Duodenal mucosa (tissue), 2 donors: ENCODE results near the gene MPPED1.

Source experiments
- H3K27ac ChIP-seq: one replicate; pipeline ENCODE4 v1.7.0; 2013; ENCODE audit warnings: low read depth, low read length
- H3K27me3 ChIP-seq, 2 donors: one replicate each; pipeline ENCODE4 v1.7.0; 2013; ENCODE audit warnings: low read length in 2 of 2, control low read depth in 1 of 2; ENCODE audit not compliant: insufficient read depth in 2 of 2, control insufficient read depth in 1 of 2
- H3K36me3 ChIP-seq, 2 donors: one replicate each; pipeline ENCODE4 v1.7.0; 2013; ENCODE audit warnings: low read length in 2 of 2, control low read depth in 1 of 2; ENCODE audit not compliant: insufficient read depth in 2 of 2, control insufficient read depth in 1 of 2
- H3K4me1 ChIP-seq, 2 donors: one replicate each; pipeline ENCODE4 v1.7.0; 2013; ENCODE audit warnings: low read length in 2 of 2, control low read depth in 1 of 2; ENCODE audit not compliant: insufficient read depth in 2 of 2, control insufficient read depth in 1 of 2
- H3K4me3 ChIP-seq, 2 donors: one replicate each; pipeline ENCODE4 v1.7.0; 2013; ENCODE audit warnings: low read length in 2 of 2, low read depth in 1 of 2
- H3K9ac ChIP-seq, 2 donors: one replicate each; pipeline ENCODE4 v1.7.0; 2013; ENCODE audit warnings: low read length in 2 of 2, low read depth in 1 of 2
- H3K9me3 ChIP-seq, 2 donors: one replicate each; pipeline ENCODE4 v1.7.0; 2013; ENCODE audit warnings: low read length in 2 of 2, control low read depth in 1 of 2; ENCODE audit not compliant: control insufficient read depth in 1 of 2

MPPED1 gene

GRCh38 chr22:43411869-43412807 is at the start of gene MPPED1:
Gene MPPED1 (plus strand): TSS chr22:43412014. CDS start chr22:43424986, 12,972 bp downstream.
- H3K9me3 ChIP-seq = no peaks in the 10 kb centered on the region
- H3K36me3 ChIP-seq = no peaks in the 10 kb centered on the region
- no peak within 1 kb of the TSS for H3K4me3 ChIP-seq
- no peak within 1 kb of the TSS for H3K27ac ChIP-seq
- H3K4me1 ChIP-seq = no peaks in the 10 kb centered on the region
- peaks cover 46 to 47% of the 10 kb centered on the region in 2 donors for H3K27me3 ChIP-seq
- no peak within 1 kb of the TSS for H3K9ac ChIP-seq

- no peak overlapping the region for H3K9ac ChIP-seq
Observed at GRCh38 chr22:43363315-43364168, 48.3 kb upstream of the MPPED1 start.

GRCh38 chr22:43364169-43364435 is 47.7 kb upstream of the MPPED1 start:
- H3K9ac ChIP-seq = no peak overlapping the region
- H3K4me1 ChIP-seq = no peaks in the 10 kb centered on the region
- H3K27me3 ChIP-seq = no peaks in the 10 kb centered on the region
- no peaks in the 10 kb centered on the region for H3K9me3 ChIP-seq
- no peaks in the 10 kb centered on the region for H3K36me3 ChIP-seq
- no peak overlapping the region for H3K4me3 ChIP-seq
- no peak overlapping the region for H3K27ac ChIP-seq

More at GRCh38 chr22:43363315-43364168, 48.3 kb upstream of the MPPED1 start:
- Histone ChIP-seq H3K36me3 (no peaks in the 10 kb centered on the region), H3K27me3 (no peaks in the 10 kb centered on the region), H3K9me3 (no peaks in the 10 kb centered on the region), H3K4me1 (no peaks in the 10 kb centered on the region), H3K4me3 (no peak overlapping the region), H3K27ac (no peak overlapping the region)

- Histone ChIP-seq H3K27me3 (peaks cover 0 to 4% of the 10 kb centered on the region in 2 donors), H3K4me3 (no peak overlapping the region), H3K4me1 (no peaks in the 10 kb centered on the region), H3K9ac (no peak overlapping the region), H3K9me3 (no peaks in the 10 kb centered on the region), H3K36me3 (no peaks in the 10 kb centered on the region), H3K27ac (no peak overlapping the region)
Observed at GRCh38 chr22:43365715-43366440, 45.9 kb upstream of the MPPED1 start.

- H3K27ac ChIP-seq = no peak overlapping the region
- no peaks in the 10 kb centered on the region for H3K36me3 ChIP-seq
- peaks cover 0 to 4% of the 10 kb centered on the region in 2 donors for H3K27me3 ChIP-seq
- no peak overlapping the region for H3K4me3 ChIP-seq
- H3K4me1 ChIP-seq = no peaks in the 10 kb centered on the region
- no peak overlapping the region for H3K9ac ChIP-seq
- H3K9me3 ChIP-seq = peaks cover 0 to 4% of the 10 kb centered on the region in 2 donors
Observed at GRCh38 chr22:43370036-43370435, 41.8 kb upstream of the MPPED1 start.

GRCh38 chr22:43375951-43376455 is 35.8 kb upstream of the MPPED1 start:
- Histone ChIP-seq H3K4me1 (peaks cover 7 to 18% of the 10 kb centered on the region in 2 donors), H3K27me3 (no peaks in the 10 kb centered on the region), H3K9ac (no peak overlapping the region), H3K27ac (no peak overlapping the region), H3K36me3 (no peaks in the 10 kb centered on the region), H3K9me3 (peaks cover 0 to 4% of the 10 kb centered on the region in 2 donors), H3K4me3 (no peak overlapping the region)

DNA sequence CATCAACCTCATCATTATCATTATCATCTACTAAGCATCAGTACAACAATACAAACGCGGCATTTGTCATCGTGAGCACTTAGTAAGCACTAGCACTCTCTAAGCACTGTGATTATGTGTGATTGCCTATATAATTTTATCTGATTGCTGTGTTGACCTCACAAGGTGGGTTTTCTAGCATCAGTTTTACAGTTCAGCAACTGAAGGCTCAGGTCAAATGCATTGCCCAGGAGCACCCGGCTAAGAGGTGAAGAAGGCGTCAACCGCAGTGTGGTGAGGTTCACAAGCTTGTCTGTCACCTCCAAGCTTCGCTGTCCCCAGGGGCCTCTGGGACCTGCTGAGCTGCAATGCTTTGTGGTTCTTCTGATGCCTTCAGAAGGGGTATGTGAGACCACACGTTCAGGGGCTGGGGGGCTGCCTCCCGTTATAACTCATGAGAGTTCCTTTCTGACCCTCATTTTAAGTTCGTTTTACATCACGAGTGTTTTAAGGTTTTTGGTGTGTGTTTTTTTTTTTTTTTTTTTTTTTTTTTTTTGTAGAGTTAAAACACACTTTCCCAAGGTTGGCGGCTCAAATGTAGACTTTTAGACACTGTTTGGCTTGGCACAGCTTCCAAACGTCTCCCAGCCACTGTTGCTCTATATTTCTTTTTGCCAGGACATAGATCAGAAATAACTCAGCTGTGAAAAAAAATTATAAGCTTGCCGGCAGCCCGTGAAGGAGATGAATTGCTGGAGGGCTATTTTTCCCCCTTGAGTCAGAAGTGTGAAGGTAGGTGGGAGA is 34.9 kb upstream of the MPPED1 start:
- no peaks in the 10 kb centered on the region for H3K36me3 ChIP-seq
- H3K9me3 ChIP-seq = peaks cover 0 to 4% of the 10 kb centered on the region in 2 donors
- no peaks in the 10 kb centered on the region for H3K27me3 ChIP-seq
- H3K27ac ChIP-seq = no peak overlapping the region
- no peak overlapping the region for H3K4me3 ChIP-seq
- peaks cover 11 to 24% of the 10 kb centered on the region in 2 donors for H3K4me1 ChIP-seq
- H3K9ac ChIP-seq = no peak overlapping the region

GRCh38 chr22:43377548-43377895 is 34.3 kb upstream of the MPPED1 start:
- no peaks in the 10 kb centered on the region for H3K27me3 ChIP-seq
- H3K36me3 ChIP-seq = no peaks in the 10 kb centered on the region
- H3K27ac ChIP-seq = no peak overlapping the region
- H3K4me1 ChIP-seq = peaks cover 11 to 24% of the 10 kb centered on the region in 2 donors
- H3K4me3 ChIP-seq = no peak overlapping the region
- peaks cover 0 to 4% of the 10 kb centered on the region in 2 donors for H3K9me3 ChIP-seq
- H3K9ac ChIP-seq = no peak overlapping the region

DNA sequence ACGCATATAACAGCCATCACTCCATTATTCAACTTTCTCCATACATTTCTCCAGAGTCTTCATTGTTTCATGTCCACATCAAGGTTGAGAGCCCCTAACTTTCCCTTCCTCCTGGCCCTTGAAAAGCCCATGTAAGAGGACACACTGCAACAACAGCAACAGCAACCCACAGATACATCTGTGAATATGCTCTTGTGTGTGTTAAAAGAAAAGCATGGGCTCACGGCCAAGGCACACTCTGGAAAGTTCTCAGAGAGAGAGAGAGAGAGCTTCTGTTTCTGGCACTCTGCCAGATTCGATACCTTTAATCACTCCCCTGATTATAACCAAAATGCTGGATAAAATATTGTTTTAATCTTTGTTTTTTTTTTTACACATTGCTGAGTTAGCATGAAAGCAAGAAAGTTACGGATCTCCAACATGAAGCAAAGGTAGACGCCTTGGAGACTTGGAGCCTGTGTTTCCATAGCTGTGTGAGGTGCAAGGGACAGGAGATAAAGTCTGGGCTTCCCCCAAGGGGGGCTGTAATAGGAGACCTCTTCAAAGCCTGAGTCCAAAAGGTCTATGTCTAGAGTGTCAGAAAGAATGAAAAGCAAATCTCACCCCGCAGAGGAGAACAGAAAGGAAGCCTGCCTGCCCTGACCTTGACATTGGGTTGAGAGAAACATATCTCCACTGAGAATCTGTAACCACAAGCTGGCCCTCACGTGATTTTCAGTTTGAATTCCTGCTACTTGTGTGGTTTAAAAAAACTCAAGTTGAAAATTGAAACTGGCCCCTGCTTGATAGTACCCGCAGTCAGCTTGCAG is 33.7 kb upstream of the MPPED1 start:
- Histone ChIP-seq H3K9me3 (peaks cover 0 to 4% of the 10 kb centered on the region in 2 donors), H3K27ac (no peak overlapping the region), H3K4me3 (no peak overlapping the region), H3K27me3 (no peaks in the 10 kb centered on the region), H3K4me1 (peaks cover 11 to 24% of the 10 kb centered on the region in 2 donors), H3K9ac (no peak overlapping the region), H3K36me3 (no peaks in the 10 kb centered on the region)
